Stimulated activated CD8-positive, alpha-beta memory T cell treated with anti-CD3 and anti-CD28 coated beads, Interleukin-12 subunit alpha, Interleukin-12 subunit beta, amount 100 ng/mL, for 1 hour (primary cell): ENCODE data around the gene KIF1A.

Experiments
- DNase-seq: peaks from one replicate; pipeline ENCODE4 v3.0.0-alpha.2; 2020; ENCODE audit warnings: low read depth

Gene KIF1A

GRCh38 chr2:240717681-240718581, 102.1 kb downstream of the KIF1A start:
- no peak for DNase-seq

GRCh38 chr2:240717181-240717641, 102.8 kb downstream of the KIF1A start:
- DNase-seq, result no peak

- no peak for DNase-seq
Observed at GRCh38 chr2:240716130-240716798, 103.8 kb downstream of the KIF1A start.

- no peak for DNase-seq
Observed at GRCh38 chr2:240714747-240715725, 105.0 kb downstream of the KIF1A start.

GRCh38 chr2:240713928-240714746, 105.9 kb downstream of the KIF1A start:
- no peak for DNase-seq

GRCh38 chr2:240713071-240713927, 106.7 kb downstream of the KIF1A start:
- no peak for DNase-seq

GRCh38 chr2:240712121-240712520, 107.9 kb downstream of the KIF1A start:
- DNase-seq, result no peak

- no peak for DNase-seq
Observed at GRCh38 chr2:240711701-240712100, 108.3 kb downstream of the KIF1A start.

GRCh38 chr2:240711296-240711695, 108.7 kb downstream of the KIF1A start:
- DNase-seq, result no peak

- no peak for DNase-seq
Observed at GRCh38 chr2:240708457-240708856, 111.6 kb downstream of the KIF1A start.

GRCh38 chr2:240707821-240708220, 112.2 kb downstream of the KIF1A start:
- no peak for DNase-seq

GRCh38 chr2:240707043-240707756, 112.8 kb downstream of the KIF1A start:
- no peak for DNase-seq

- no peak for DNase-seq
Observed at GRCh38 chr2:240705204-240705791, 114.7 kb downstream of the KIF1A start.

- DNase-seq, result no peak
Observed at GRCh38 chr2:240704651-240705050, 115.4 kb downstream of the KIF1A start.

- no peak for DNase-seq
Observed at GRCh38 chr2:240703417-240704341, 116.3 kb downstream of the KIF1A start.

- DNase-seq, result no peak
Observed at GRCh38 chr2:240702640-240703011, 117.4 kb downstream of the KIF1A start.

- DNase-seq, result no peak
Observed at GRCh38 chr2:240701736-240702639, 118.0 kb downstream of the KIF1A start.
